ENCODE data around the gene ZNF467.

ZNF467 gene

GRCh38 chr7:149733131-149733923, 40.1 kb downstream of the ZNF467 start:
- H3K4me3 ChIP-seq (ENCODE audit: low read depth, low read length) = no peak overlapping the region
- TF ChIP-seq CTCF (IDR thresholded peaks at IDR 0.05; ENCODE audit: insufficient read depth, low read depth, low read length, missing control alignments) = no peak
- DNase-seq (ENCODE audit: low read depth) = no peak

- no peak for DNase-seq (ENCODE audit: low read depth)
- TF ChIP-seq CTCF (IDR thresholded peaks at IDR 0.05; ENCODE audit: insufficient read depth, low read depth, low read length, missing control alignments) = no peak
Observed at GRCh38 chr7:149732611-149733010, 40.8 kb downstream of the ZNF467 start.

GRCh38 chr7:149732111-149732561, 41.3 kb downstream of the ZNF467 start:
- no peak for TF ChIP-seq CTCF (IDR thresholded peaks at IDR 0.05; ENCODE audit: insufficient read depth, low read depth, low read length, missing control alignments)
- H3K4me3 ChIP-seq (ENCODE audit: low read depth, low read length) = no peak overlapping the region
- DNase-seq (ENCODE audit: low read depth) = no peak

More at GRCh38 chr7:149732611-149733010, 40.8 kb downstream of the ZNF467 start:
- no peak overlapping the region for H3K4me3 ChIP-seq (ENCODE audit: low read depth, low read length)

GRCh38 chr7:149731207-149731955, 42.0 kb downstream of the ZNF467 start:
- no peak overlapping the region for H3K4me3 ChIP-seq (ENCODE audit: low read depth, low read length)
- no peak for TF ChIP-seq CTCF (IDR thresholded peaks at IDR 0.05; ENCODE audit: insufficient read depth, low read depth, low read length, missing control alignments)
- DNase-seq (ENCODE audit: low read depth) = no peak

- H3K4me3 ChIP-seq (ENCODE audit: low read depth, low read length) = no peak overlapping the region
- no peak for DNase-seq (ENCODE audit: low read depth)
- TF ChIP-seq CTCF (IDR thresholded peaks at IDR 0.05; ENCODE audit: insufficient read depth, low read depth, low read length, missing control alignments) = no peak
Observed at GRCh38 chr7:149729983-149730801, 43.2 kb downstream of the ZNF467 start.

- no peak for DNase-seq (ENCODE audit: low read depth)
- no peak overlapping the region for H3K4me3 ChIP-seq (ENCODE audit: low read depth, low read length)
- no peak for TF ChIP-seq CTCF (IDR thresholded peaks at IDR 0.05; ENCODE audit: insufficient read depth, low read depth, low read length, missing control alignments)
Observed at GRCh38 chr7:149729586-149729982, 43.8 kb downstream of the ZNF467 start.

Data from GM12865 (cell line).